C4-2B (cell line): ENCODE results near the gene RSPO3.

Experiments used
- H3K27ac ChIP-seq: fragments of 450-650 bp; 2 replicates; pipeline ENCODE4 v1.5.1; 2017
- ZFX ChIP-seq: fragments of 450-650 bp; IDR thresholded peaks from 2 replicates; pipeline ENCODE4 v1.6.1; 2017
- TF ChIP-seq, protein P1 (sequence below): fragments of 450-650 bp; conservative IDR thresholded peaks from 2 replicates; pipeline ENCODE4 v1.5.1; 2017; ENCODE audit warnings: mild to moderate bottlenecking

The RSPO3 gene

DNA sequence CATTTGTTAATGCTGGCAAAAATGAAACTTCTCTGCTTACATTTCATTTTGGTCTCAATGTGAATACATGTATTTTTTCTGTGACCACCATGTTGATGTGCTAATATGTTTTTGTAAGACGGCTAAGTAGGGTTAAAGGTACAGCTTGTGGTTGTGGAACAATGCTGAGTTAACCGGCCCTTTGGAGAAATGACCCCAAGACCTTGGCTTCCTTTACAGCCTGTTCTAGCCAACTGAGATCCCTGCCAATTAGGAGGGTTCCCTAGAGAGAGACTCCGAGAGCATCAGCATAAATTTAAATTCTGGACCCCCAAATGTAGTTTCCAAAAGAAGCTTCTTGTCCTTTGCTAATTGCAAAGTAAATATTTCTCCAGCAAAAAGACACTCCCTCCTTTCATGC, 44.4 kb downstream of the RSPO3 start:
- H3K27ac ChIP-seq, result no peak overlapping the region
- TF ChIP-seq ZFX, result no peak
- TF ChIP-seq, protein P1, sequence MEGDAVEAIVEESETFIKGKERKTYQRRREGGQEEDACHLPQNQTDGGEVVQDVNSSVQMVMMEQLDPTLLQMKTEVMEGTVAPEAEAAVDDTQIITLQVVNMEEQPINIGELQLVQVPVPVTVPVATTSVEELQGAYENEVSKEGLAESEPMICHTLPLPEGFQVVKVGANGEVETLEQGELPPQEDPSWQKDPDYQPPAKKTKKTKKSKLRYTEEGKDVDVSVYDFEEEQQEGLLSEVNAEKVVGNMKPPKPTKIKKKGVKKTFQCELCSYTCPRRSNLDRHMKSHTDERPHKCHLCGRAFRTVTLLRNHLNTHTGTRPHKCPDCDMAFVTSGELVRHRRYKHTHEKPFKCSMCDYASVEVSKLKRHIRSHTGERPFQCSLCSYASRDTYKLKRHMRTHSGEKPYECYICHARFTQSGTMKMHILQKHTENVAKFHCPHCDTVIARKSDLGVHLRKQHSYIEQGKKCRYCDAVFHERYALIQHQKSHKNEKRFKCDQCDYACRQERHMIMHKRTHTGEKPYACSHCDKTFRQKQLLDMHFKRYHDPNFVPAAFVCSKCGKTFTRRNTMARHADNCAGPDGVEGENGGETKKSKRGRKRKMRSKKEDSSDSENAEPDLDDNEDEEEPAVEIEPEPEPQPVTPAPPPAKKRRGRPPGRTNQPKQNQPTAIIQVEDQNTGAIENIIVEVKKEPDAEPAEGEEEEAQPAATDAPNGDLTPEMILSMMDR, result no peak

DNA sequence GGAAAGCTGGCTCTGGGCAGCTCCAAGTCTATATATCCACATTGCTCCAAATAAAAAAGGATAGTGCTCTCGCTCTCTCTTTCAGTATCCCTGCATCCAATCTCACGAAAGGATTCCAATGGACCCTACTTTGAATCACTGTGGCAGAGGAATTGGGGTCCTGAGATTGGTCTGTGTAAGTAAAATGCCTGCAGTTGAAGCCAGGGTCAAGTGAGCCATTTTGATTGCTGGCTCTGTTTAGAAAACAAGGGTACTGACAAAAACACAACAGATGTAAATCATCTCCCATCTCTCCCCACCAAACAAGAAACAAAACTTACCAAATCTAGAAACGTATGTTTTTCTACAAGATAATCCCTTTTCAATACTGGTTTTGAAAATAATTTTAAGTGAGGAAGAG, 45.6 kb downstream of the RSPO3 start:
- no peak for TF ChIP-seq ZFX
- TF ChIP-seq, protein P1, result no peak

DNA sequence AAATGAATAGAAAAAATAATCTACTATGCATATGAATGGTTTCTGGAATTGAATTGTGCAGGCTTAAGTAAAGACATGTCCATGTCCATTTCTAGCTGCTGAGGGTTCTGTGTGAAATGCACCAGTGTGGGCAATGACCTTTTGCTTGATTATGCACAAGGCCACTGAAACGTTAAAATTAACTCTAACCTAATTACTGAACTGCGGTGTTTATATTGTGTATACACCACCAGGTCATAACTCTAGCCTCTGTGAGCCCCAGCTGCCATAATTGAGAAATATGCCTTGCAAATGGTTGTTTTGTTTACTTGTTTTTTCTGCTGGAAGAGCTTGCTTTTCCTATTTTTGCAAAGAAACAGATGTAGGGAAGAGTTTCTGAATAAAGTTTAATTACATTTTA, 46.1 kb downstream of the RSPO3 start:
- no peak overlapping the region for H3K27ac ChIP-seq
- no peak for TF ChIP-seq ZFX
- TF ChIP-seq, protein P1, result no peak

More for the DNA sequence above, 45.6 kb downstream of the RSPO3 start:
- H3K27ac ChIP-seq, result no peak overlapping the region

DNA sequence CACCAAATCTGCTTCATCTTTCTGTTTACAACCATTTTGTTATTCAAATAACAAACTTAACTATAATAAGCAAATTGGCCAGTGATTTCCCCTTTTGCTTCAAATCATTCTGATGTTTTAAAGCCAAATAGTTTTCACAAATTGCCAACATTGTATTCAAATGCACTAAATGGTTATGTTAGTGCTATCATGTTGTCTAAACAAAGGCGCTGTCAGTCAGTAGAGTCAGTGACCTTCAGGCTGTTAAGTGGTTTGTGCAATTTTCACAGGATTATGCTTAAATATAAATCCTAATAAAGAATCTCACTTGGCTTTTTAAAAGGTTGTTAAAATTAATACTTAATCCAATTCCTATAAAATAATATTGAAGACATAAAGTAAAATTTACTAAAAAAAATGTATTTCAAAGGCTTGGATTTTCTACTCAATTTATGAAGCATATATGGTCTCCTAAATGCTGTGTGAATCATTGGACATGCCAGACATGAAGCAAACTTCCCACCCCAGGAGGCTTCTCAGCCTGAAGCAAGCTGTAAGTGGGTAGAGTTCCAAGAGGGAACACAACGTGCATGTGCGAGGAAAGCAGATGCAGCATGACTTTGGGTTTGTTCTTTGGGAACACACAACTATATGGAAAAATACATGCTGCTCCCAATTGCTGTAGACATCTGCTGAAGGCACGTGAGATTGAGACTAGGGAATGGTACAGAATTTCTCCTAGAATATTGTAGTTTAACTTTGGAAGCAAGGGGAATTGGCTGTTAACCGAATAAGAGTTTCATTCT, 54.9 kb downstream of the RSPO3 start:
- H3K27ac ChIP-seq, result no peak overlapping the region
- TF ChIP-seq, protein P1, result no peak
- TF ChIP-seq ZFX, result no peak

DNA sequence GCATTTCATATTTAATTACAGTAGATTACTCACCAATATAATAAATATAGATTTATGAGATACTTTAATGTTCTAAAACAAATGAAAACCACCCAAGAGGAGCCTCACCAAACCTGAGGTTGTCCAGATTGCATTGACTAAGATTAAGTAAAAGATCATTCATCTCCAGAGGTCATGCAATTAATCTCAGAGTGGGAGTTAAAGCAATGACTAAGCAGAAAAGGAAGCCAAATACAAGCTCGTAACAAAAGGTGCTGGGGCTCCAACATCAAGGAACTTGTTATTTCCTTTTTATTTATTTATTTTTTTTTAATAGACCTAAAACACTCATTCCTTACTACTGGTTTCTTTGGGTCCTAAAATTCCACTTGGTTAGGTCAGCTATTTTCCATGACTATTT, 57.7 kb downstream of the RSPO3 start:
- no peak overlapping the region for H3K27ac ChIP-seq
- TF ChIP-seq ZFX, result no peak
- TF ChIP-seq, protein P1, result no peak

DNA sequence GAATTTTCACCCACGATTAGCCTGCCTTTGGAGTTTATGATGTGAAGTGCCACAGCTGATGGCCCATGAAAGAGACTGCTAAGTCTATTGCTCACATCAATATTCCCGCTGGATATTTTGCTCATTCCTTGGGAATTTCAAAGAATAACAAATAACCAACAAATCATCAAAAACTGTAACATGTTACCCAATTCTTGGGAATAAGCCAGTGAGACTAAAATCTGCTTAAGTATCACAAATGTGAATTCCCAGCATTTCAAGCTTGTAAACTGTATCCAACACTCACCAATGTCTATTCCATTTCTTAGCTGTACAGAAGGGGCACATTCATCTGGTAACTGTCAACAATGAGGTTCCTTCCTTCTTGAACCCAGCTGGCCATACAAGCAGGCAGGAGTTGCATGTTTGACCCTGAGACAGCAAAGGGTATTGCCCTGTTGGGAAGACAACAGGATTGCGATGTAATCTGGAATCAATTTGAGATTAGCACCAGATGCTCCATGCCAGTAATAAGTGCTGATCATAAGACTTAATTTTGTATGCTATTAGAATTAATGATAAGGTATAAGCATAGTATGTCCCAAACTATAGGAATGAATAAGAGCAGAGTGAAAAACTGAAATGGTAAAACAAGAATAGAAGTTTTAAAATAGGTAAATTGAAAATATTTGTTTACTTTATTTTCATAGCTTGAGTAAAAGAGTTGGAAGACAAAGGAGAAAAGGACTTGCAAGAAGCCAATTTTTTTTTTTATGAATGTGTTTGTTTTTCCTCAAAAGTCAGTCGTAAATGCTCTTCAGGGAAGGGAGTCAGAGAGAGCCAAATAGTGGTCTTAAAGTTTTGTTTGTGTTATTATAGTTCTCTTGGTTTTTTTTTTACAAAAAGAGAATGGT, 58.8 kb downstream of the RSPO3 start:
- TF ChIP-seq, protein P1, result no peak
- TF ChIP-seq ZFX, result no peak
- no peak overlapping the region for H3K27ac ChIP-seq

DNA sequence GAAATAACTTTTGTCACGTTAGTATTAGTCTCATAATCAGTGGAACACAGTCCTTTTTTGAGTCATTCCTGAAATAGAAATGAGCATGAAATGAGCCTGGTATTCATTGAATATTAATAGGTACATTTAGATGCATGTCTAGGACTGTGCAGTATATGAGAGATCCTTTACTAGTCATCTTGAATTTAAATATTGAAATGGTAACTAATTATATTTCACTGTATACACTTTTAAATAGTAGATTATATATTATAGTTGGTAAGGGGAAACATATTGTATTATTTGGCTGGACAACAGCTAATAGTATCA, 59.4 kb downstream of the RSPO3 start:
- no peak overlapping the region for H3K27ac ChIP-seq
- TF ChIP-seq, protein P1, result no peak
- TF ChIP-seq ZFX, result no peak
